Measurements from ENCODE around the gene ABCB9.
"Not testable (repeated sequence)": the region's sequence is repeated elsewhere in the genome, so short reads cannot be mapped to it uniquely, and the experiment has no call there.

Gene ABCB9

DNA sequence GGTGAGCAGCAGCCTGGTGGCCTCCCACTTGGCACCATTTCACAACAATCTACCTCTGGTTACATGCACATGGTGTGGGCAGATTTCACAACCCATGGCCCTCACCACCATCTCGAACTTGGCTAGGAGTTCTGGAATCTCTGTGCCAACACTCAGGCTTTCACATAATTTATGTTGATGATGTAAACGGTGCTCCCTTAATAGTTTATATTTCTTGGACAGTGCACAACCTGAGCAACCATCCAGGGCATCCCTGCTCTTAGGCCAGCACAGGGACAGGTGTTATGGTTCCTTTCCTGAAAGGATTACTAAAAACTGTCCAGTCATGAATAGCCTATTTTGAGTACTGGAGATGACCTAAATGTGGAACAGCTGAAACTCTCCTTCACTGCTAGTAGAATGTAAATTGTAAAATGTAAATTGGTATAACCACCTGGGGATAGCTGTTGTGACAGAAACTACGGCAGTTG lies 28.6 kb downstream of the ABCB9 start:
- peak; percentile 75 for DNase-seq (ENCODE audit: low read depth)

DNA sequence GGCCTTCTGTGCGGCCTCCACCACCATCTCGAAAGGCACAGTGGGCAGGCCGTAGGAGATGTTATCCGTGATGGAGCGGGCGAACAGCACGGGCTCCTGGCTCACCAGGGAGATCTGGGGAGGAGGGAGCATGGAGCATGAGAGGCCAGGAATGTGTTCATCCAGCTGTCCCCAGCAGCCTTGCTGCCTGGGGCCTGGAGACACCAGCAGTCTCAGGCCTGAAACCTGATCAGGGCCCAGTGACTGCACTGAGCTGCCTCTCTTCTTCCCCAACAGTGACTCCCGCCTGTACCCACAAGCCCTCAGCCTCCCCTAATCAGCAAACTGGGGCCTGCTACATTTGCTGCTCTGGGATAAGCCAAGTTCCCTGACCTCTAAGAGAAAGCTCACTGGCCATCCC lies 30.9 kb downstream of the ABCB9 start:
- DNase-seq (ENCODE audit: low read depth), result no peak

DNA sequence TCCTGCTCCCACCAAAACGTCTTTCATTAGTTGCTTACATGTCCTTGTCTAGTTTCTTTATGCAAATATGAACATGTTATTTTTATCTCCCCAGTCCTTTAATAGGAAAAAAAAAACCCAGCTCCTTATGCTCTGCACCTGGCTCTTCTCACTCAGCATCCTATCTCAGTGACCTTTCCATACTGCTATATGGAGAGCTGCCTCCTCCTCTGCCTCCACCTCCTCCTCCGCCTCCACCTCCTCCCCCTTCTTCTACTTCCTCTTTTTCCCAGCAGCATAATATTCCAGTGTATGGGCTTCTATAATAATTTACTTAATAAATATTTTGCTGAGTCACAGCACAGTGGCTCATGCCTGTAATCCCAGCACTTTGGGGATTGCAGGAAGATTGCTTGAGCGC lies 31.5 kb downstream of the ABCB9 start:
- DNase-seq (ENCODE audit: low read depth), result no peak

DNA sequence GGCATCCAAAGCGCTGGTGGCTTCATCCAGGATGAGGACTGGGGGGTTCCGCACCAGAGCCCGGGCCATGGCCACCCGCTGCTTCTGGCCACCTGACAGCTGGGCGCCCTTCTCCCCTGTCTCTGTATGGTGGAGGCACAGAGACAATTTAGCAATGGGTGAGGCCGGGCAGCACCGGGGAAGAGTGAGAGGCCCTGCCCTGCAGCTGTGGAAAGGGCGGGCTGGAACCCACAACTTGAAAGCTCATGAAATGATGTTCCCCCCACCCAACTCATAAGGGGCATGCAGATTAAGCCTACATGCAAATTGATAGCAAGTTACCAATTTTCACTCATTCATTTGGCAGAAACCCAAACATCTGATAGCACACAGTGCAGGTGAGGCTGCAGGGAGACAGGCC lies 34.1 kb downstream of the ABCB9 start:
- no peak for DNase-seq (ENCODE audit: low read depth)

DNA sequence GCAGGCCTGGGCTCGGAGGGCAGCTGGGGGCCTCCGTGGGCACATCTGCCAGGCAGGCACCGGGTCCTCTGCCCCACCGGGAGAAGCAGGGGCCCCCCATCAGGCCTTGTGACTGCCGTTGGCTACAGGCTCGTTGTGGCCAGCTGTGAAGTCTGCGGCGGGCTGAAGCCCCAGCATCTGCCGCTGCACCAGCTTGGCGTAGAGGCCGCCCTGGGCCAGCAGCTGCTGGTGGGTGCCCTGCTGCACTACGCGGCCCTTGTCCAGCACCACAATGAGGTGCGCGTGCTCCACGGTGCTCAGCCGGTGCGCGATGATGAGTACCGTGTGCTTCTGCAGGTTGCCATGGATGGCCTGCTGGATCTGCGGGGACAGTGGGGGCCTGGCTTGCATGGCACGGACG lies 36.5 kb downstream of the ABCB9 start:
- DNase-seq (ENCODE audit: low read depth), result no peak

DNA sequence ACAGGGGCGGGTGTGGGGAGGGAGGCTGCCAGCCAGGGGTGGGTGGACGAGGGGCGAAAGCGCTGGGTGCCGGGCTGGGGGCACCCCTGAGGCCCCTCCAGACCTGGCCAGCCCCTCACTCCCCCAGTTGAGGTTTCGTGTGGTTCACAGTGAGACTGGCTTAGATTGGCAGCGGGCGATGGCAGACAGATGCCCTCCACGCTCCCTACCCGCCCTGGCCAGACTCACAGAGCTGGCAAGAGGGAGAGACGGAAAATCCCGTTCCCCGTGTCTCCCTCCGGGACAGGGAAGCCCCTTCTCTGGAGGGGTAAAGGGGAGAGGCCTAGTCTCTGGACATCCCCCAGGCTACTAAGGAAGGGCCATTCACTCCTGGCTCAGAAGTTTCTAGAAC lies 37.1 kb downstream of the ABCB9 start:
- DNase-seq (ENCODE audit: low read depth), result no peak

DNA sequence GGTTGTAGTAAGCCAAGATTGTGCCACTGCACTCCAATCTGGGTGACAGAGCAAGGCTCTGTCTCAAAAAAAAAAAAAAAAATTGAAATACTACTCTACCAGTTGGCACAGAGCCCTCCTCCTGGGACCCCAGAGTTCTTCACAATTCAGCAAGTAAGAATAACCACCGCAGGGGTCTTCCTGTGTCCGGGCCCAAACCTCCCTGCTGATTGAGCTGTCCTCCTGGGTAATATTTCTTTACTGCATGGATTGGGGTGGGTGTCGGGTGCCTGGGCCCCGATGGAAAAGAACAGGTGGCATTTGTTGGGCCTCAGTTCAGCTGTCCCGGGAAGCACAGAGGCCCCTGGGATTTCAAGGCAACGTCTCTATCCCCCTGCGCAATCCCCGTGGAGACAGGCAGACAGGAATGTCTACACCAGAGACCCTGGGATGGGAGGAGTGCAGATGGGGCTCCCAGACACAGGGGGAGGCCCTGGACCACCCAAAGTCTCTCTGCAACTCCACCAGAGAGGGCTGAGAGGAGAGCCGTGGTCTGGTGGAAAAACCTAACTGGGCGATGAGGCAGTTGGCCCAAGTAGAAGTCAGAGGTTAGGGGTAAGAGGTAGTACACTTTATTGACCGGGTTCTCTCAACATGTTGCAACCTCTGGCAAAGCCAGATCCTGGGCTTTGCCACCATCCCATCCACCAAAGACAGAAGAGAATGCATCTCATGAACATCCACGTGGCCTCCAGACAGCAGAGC lies 37.7 kb downstream of the ABCB9 start:
- no peak for DNase-seq (ENCODE audit: low read depth)

DNA sequence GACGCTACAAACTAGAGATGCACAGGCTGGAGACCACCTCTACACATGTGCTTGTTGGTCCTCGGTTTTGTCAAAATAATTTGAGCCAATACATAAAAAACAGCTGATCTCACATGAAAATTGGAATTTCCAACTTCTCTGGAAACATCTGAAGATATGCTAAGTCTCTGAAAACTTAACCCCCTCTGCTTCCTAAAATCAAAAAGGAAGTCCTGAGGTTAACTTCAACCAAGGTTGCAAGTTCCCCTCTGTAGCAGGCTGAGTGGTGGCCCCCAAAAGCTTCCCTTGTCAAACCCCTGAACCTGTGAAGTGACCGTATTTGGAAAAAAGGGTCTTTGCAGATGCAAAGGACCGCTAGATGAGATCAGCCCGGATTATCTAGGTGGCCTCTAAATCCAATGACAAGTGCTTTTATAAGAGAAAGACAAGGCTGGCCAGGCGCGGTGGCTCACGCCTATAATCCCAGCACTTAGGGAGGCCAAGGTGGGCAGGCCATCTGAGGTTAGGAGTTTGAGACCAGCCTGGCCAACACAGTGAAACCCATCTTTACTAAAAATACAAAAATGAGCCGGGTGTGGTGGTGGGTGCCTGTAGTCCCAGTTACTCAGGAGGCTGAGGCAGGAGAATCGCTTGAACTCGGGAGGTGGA lies 38.4 kb downstream of the ABCB9 start:
- DNase-seq (ENCODE audit: low read depth), result no peak

DNA sequence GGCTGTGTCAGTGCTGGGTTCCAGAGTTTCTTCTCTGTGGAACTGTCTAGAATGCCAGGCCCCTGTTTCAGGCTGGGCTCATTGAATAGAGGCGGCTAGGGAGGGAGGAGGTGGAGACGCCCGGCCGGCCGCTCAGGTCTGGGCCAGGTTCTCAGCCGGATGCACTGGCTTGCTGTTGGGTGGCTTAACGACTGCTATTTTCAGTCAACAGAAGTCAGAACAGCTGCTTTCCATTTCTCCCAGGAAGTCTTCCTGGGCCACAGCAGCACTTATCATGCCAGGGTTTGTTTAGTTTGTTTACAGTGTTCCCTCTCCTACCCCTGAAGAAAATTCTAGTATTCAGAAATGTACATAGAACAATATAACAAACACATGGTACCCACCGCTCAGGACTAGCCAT lies 44.3 kb downstream of the ABCB9 start:
- no peak for DNase-seq (ENCODE audit: low read depth)

DNA sequence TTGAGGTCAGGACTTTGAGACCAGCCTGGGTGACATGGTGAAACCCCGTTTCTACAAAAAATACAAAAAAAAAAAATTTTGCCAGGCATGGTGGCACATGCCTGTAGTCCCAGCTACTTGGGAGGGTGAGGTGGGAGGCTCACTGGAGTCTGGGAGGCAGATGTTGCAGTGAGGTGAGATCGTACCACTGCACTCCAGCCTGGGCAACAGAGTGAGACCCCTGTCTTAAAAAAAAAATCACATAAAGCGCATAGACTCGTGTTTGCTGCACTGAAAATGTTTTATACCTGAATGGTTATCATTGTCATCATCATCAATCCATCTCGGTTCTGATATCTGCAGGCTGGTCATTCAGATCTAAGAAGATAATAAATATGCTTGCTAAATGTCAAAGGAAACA lies 45.6 kb downstream of the ABCB9 start:
- DNase-seq (ENCODE audit: low read depth), result no peak

DNA sequence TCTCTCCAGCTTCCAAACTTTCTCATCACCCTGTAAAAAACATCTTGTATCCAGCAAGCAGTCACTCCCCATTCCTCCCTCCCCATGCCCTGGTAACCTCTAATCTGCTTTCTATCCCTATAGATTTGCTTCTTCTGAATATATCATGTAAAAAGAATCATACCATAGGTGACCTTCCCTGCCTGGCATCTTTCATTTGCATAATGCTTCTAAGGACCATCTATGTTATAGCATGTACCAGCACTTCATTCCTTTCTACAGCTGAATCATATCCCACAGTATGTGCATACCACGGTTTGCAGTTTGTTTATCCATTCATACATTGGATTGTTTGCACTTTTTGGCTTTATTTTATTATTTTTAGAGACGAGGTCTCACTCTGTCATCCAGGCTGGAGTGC lies 47.4 kb downstream of the ABCB9 start:
- no peak for DNase-seq (ENCODE audit: low read depth)

DNA sequence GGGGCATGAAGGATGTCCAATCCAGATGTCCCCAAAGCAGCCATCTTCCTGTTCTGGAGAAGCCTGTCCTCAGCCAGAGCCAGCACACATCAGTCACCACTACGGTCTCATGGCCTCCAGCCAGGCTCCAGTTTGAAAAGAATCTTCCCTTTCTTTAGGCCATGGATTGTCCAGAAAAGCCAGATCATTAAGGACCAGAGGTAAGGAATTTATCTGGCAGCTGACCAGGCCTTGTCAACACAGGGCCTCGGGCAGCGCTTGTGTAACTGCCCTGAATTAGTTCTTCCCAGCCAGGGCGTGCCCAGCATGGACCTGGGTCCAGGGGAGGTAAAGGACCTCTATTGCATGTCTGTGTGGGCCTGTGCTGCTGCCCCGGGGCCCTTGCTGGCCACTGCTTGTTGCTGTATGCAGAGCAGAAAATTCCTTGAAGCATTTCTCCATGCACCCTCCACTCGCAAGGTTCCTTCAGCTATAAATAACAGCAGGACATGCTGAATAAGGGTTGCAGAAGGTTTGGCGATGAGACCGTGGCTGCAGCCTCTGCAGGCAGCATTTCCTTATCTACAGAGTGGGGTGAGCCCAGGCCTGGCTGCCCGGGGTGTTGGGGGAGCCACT lies 48.6 kb downstream of the ABCB9 start:
- DNase-seq (ENCODE audit: low read depth), result peak; percentile 56

DNA sequence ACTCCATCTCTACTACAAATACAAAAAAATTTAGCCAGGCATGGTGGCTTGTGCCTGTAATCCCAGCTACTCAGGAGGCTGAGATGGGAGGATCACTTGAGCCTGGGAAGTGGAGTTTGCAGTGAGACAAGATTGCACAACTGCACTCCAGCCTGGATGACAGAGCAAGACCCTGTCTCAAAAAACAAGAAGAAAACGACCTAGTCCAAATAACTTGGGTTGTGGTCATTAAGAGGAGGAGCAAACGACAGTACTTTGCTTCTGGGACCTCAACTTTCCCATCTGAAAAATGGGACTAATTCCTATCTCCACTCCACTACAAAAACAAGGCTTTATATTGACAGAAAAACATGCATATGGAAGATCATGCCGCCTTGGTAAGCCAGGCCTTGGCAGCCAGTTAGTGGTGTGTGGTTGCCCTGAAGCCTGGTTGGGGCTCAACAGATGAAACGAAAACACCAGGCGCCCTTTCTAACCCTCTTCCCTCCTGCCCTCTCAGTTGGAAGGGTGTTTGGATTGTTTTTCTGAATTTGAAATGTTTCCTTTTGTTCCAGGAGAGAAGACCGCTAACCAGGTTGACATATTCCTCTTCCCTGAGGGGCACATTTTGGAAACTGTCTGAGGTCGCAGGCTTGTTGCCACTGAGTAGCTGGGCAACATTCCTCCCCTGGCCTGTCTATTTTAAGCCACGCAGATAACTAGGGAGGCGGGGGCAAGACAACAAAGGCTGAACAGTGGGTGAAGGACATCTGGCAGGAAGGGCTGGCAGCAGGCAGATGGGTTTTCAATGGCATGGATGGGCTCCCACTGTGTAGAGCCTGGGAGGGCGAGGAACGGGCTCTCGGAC lies 56.6 kb downstream of the ABCB9 start:
- DNase-seq (ENCODE audit: low read depth), result no peak

DNA sequence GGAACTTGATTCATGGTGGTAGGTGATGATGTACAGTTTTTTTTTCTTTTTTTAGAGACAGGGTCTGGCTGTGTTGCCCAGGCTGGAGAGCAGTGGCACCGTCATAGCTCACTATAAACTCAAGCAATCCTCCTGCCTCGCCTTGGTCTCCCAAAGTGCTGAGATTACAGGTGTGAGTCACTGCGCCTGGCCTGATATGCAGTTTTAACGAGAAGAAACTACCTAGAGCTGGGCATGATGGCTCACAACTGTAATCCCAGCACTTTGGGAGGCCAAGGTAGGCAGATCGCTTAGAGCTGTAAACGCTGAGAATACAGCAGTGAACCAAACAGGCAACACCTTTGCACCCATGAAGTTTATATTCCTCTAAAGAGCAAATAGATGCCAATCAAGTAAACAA lies 57.3 kb downstream of the ABCB9 start:
- DNase-seq (ENCODE audit: low read depth), result no peak

DNA sequence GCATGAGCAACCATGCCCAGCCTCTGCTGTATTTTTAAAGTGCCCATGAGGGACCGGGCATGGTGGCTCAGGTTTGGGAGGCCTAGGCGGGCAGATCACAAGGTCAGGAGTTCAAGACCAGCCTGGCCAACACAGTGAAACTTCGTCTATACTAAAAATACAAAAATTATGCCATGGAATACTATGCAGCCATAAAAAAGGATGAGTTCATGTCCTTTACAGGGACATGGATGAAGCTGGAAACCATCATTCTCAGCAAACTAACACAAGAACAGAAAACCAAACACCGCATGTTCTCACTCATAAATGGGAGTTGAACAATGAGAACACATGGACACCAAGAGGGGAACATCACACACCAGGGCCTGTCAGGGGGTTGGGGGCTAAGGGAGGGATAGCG lies 61.0 kb downstream of the ABCB9 start:
- DNase-seq (ENCODE audit: low read depth), result not testable (repeated sequence)

DNA sequence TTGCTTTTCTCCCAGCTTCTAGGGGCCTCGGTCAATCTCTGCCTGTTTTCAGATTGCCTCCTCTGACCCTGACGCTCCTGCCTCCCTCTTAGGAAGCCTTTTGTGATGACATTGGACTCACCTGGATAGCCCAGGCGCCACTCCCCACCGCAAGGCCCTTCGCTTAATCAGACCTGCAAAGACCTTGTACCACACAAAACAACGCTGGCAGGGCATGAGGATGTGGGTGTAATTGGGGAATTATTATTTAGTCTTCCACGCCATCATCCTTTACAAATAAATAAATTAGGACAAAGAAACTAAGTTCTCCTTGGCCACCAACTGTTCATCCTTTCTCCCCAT lies 62.6 kb downstream of the ABCB9 start:
- DNase-seq (ENCODE audit: low read depth), result no peak

DNA sequence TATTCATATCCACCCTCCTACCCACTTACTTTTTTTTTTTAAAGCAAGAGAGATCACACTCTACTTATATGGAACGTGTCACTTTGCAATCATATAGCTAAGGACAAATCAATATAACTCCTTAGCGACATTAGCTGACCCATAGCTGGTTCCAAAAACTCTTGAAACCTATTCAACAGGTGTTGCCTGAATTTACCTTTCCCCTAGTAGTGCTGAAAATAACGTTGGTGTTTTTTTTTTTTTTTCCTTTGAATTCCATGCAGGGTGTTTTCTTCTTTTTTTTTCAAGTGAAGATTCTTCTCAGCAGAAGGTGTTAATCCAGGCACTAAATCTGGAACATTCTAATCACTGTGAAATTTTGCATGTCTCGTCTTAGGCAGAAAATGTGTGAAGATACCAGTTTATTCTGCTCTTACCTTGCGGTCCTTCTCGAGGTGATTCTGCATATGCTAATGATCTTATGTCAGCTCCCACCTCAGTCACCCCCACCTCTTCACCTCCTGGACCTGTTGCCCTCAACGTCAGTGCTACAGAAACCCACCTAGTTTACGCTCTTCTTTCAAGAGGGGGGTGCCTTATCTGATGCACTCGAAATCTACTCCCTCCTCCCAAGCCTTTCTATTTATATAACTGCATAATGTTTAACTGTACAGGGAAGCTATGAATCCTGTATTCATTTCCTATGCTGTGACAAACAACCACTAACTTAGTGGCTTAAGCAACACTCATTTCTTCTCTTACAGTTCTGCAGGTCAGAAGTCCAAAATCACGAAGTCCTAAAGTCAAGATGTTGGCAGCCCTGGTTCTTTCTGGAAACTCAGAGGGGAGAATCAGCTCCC lies 63.2 kb downstream of the ABCB9 start:
- DNase-seq (ENCODE audit: low read depth), result no peak

DNA sequence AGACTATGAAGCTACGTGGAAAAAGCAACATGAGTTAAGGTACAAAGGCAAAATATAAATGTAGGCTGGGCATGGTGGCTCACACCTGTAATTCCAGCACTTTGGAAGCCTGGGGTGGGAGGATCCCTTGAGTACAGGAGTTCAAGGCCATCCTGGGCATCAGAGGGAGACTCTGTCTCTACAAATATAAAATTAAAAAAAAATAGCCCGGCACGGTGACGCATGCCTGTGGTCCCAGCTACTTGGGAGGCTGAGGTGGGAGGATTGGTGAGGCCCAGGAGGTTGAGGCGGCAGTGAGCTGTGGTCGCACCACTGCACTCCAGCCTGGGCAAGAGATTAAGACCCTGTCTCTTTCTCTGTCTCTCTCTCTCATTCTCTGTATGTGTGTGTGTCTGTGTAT lies 66.4 kb downstream of the ABCB9 start:
- no peak for DNase-seq (ENCODE audit: low read depth)

DNA sequence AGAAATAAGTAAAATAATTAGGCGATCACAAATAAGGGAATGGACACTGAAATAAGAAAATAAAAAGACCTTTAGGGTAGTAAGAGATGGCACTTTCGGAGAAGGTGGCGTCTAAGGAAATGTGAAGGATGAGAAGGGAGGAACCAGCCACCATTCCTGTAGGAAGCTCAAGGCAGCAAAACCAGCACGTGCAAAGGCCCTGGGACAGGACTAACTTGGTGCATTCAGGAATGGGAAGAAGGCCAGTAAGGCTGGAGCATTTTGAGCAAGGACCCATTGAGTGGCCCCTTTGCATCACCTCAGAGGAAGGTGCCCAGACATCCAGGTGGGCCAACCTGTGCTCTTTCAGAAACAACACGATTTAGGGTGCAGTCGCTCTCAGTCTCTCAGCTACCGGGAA lies 69.6 kb downstream of the ABCB9 start:
- DNase-seq (ENCODE audit: low read depth), result no peak

DNA sequence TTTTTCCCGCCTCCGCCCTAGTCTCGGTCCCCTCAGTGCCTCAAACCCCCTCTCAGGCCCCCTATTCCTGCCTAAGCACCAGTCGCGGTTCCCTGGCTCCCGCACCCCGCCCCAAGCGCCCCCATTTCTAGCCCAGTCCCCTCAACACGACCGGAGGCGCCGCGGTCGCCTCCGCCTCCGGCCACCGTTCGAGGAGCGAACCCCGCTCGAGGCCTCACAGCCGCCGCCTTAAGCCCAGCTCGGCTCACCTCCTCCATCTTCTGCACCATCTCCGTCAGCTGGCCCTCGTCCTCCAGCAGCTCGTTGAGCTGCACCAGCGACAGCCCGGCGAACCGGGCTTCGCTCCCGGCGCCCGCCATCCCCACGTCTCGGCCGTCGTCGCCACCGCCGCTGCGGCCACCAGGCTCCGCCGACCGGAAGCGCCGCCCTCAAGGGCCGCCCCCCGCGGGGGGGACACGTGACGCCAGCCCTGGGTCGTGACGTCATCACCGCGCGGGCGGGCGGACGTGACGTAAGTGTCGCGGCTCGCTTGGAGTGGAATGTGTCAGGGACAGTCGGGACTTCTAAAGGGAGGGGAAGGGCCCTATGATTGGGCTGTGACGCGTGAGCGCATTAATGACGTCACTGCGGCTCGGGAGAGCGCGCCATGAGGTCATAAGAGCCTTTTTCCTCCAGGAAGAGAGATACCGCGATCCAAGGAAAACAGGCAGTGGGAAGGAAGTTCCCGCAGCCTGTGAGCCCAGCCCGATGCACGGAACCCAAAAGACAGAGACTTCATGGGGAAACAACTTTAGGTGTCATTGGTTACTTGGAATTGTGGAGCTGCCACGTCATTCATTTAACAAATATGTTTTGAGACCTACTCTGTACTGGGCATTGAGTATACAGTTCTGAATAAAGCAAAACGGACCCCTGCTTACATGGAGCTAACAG lies 70.3 kb downstream of the ABCB9 start, which contains the start of gene VPS37B:
Gene VPS37B (minus strand): TSS at position 421 of the 933 bp plus-strand sequence. CDS start 62 bp downstream, at position 359.
- DNase-seq (ENCODE audit: low read depth), result peak; percentile 91
